Measurements from ENCODE around the gene MTG2. TPM values are rescaled to one million over a fixed set of nuclear protein-coding genes. Genes with fewer than 3 reads are reported as not detected.
A peak's percentile ranks its signal among the peaks of the same experiment; 100 is the strongest.

The MTG2 gene
- total and polyA plus RNA-seq, 2 of the 13 experiments (the other 11 are each of a cell fraction or from before 2014, with no cell fraction given) = 20.4 to 37.8 TPM

GRCh38 chr20:62137478-62138203 lies 45.2 kb upstream of the MTG2 start (continued):
- TF ChIP-seq TAF1 (CRISPR knock-in tag; IDR thresholded peaks at IDR 0.05) (0 out of 2 replicates have a peak, but pooled peaks have one; percentile 30), ZNF136 (CRISPR knock-in tag; IDR thresholded peaks at IDR 0.05; ENCODE audit: low read depth) (no peak), ZNF569 (CRISPR knock-in tag; IDR thresholded peaks at IDR 0.05; ENCODE audit: borderline replicate concordance) (no peak), BCLAF1 (IDR thresholded peaks at IDR 0.05) (no peak), ZNF224 (CRISPR knock-in tag; IDR thresholded peaks at IDR 0.05) (0 out of 2 replicates have a peak, but pooled peaks have one; percentile 38), ZNF646 (CRISPR knock-in tag; IDR thresholded peaks at IDR 0.05) (no peak), ZBTB25 (CRISPR knock-in tag; IDR thresholded peaks at IDR 0.05) (0 out of 2 replicates have a peak, but pooled peaks have one; percentile 1), NR2F1 (CRISPR knock-in tag; IDR thresholded peaks at IDR 0.05) (no peak), KDM5B (CRISPR knock-in tag; IDR thresholded peaks at IDR 0.05; ENCODE audit: borderline replicate concordance) (0 out of 2 replicates have a peak, but pooled peaks have one; percentile 30), HES4 (CRISPR knock-in tag; IDR thresholded peaks at IDR 0.05; ENCODE audit: borderline replicate concordance) (no peak), ZNF12 (CRISPR knock-in tag; IDR thresholded peaks at IDR 0.05) (no peak), ZBTB4 (CRISPR knock-in tag; IDR thresholded peaks at IDR 0.05; ENCODE audit: borderline replicate concordance) (no peak)

Measured in HepG2 (cell line).